HCT116 (cell line): Measurements from ENCODE around the gene PDE7B. TPM values are rescaled to one million over a fixed set of nuclear protein-coding genes. Genes with fewer than 3 reads are reported as not detected.

Experiments
- ATAC-seq: fragments of 200-7000 bp; cut with Tn5 transposase; 2 replicates; pipeline ENCODE4 v1.9.1; 2020; ENCODE audit warnings: mild to moderate bottlenecking, moderate library complexity
- BruUV-seq: library from RNA; stranded (reverse); fragments of 400-500 nt; replicated peaks from 2 replicates; lab custom pipeline; 2021; lab: Mats Ljungman, UMichigan
- CTCF ChIA-PET: fragments of 300-600 bp; sonication (Branson Sonifier 250); formaldehyde crosslinking; loops from one replicate; lab custom pipeline; 2021; ENCODE audit warnings: antibody characterized with exemption; lab: Charles Lee
- POLR2A ChIA-PET: fragments of 300-600, 350-600 bp; sonication (Branson Sonifier 250); formaldehyde crosslinking; loops from one replicate; lab custom pipeline; 2021; ENCODE audit warnings: antibody characterized with exemption; lab: Charles Lee
- RAD21 ChIA-PET, 2 experiments: fragments of 300-600 bp; sonication (Branson Sonifier 250); formaldehyde crosslinking; loops; one replicate each; lab custom pipeline; 2023; ENCODE audit warnings: low total read pairs in 2 of 2; ENCODE audit not compliant: uncharacterized antibody in 2 of 2, unreplicated experiment in 2 of 2, low non-redundant PET in 1 of 2; lab: Charles Lee
- DNase-seq: peaks from one replicate; pipeline ENCODE4 v3.0.0-alpha.2; 2010; ENCODE audit warnings: low read depth, low spot score
- H2AFZ ChIP-seq: fragments of 200-600 bp; shearing (Covaris generic), sonication (generic); 2 replicates; pipeline ENCODE4 v1.6.1; 2017; ENCODE audit warnings: low read depth, mixed run types, mixed read lengths, antibody characterized with exemption, low read length; ENCODE audit not compliant: poor library complexity, severe bottlenecking
- H3K27ac ChIP-seq: 2 replicates; pipeline ENCODE4 v1.5.1; 2012; ENCODE audit warnings: low read depth, low read length
- H3K27me3 ChIP-seq: fragments of 200-600 bp; sonication (generic); 2 replicates; pipeline ENCODE4 v1.6.1; 2016; ENCODE audit warnings: mixed run types, low read length, mixed read lengths; ENCODE audit not compliant: insufficient read depth
- H3K36me3 ChIP-seq, 2 experiments: fragments of 200-500 bp in 1 of 2; fragments of 200-600 bp in 1 of 2; sonication (Bioruptor generic) in 1 of 2; sonication (generic) in 1 of 2; 2 replicates each; pipeline versions ENCODE4 v1.5.1 to v1.6.1; 2014 to 2016; ENCODE audit warnings: low read length in 2 of 2, inconsistent platforms in 1 of 2, mixed read lengths in 1 of 2, mixed run types in 1 of 2; ENCODE audit not compliant: insufficient read depth in 2 of 2, control insufficient read depth in 1 of 2
- H3K4me1 ChIP-seq, 2 experiments: fragments of 200-600 bp in 1 of 2; sonication (generic) in 1 of 2; 2 replicates each; pipeline versions ENCODE4 v1.5.1 to v1.6.1; 2012 to 2017; ENCODE audit warnings: low read length in 2 of 2, inconsistent platforms in 1 of 2, mild to moderate bottlenecking in 1 of 2, mixed read lengths in 1 of 2, mixed run types in 1 of 2, moderate library complexity in 1 of 2; ENCODE audit not compliant: insufficient read depth in 2 of 2, control insufficient read depth in 1 of 2
- H3K4me2 ChIP-seq: fragments of 200-600 bp; sonication (generic); 2 replicates; pipeline ENCODE4 v1.6.1; 2017; ENCODE audit warnings: mixed run types, low read length, mixed read lengths
- H3K4me3 ChIP-seq, 2 experiments: fragments of 200-600 bp in 1 of 2; sonication (generic) in 1 of 2; replicated peaks in 1 of 2; 2 replicates each; pipeline ENCODE4 v1.5.1; 2011 to 2016; ENCODE audit warnings: low read length in 2 of 2, control low read depth in 1 of 2, low read depth in 1 of 2, mild to moderate bottlenecking in 1 of 2, mixed read lengths in 1 of 2, mixed run types in 1 of 2
- H3K79me2 ChIP-seq: fragments of 200-600 bp; sonication (generic); 2 replicates; pipeline ENCODE4 v1.6.1; 2017; ENCODE audit warnings: mild to moderate bottlenecking, mixed run types, low read length, moderate library complexity, mixed read lengths; ENCODE audit not compliant: insufficient read depth
- H3K9ac ChIP-seq: fragments of 200-600 bp; sonication (generic); 2 replicates; pipeline ENCODE4 v1.6.1; 2016; ENCODE audit warnings: low read length, mixed read lengths
- H3K9me2 ChIP-seq: fragments of 200-600 bp; sonication (generic), shearing (Covaris generic); 2 replicates; pipeline ENCODE4 v1.6.1; 2017; ENCODE audit warnings: mixed run types, mild to moderate bottlenecking, moderate library complexity; ENCODE audit not compliant: insufficient read depth
- H3K9me3 ChIP-seq, 2 experiments: fragments of 200-500 bp in 1 of 2; fragments of 200-600 bp in 1 of 2; sonication (Bioruptor generic) in 1 of 2; sonication (generic) in 1 of 2; 2 replicates each; pipeline ENCODE4 v1.6.1; 2014 to 2017; ENCODE audit warnings: low read length in 2 of 2, mixed read lengths in 2 of 2, inconsistent platforms in 1 of 2, low read depth in 1 of 2, mild to moderate bottlenecking in 1 of 2, mixed run types in 1 of 2, moderate library complexity in 1 of 2; ENCODE audit not compliant: control insufficient read depth in 1 of 2, insufficient read depth in 1 of 2
- H4K20me1 ChIP-seq: fragments of 200-600 bp; sonication (generic), shearing (Covaris generic); 2 replicates; pipeline ENCODE4 v1.6.1; 2017; ENCODE audit warnings: mixed run types, mild to moderate bottlenecking, moderate library complexity; ENCODE audit not compliant: insufficient read depth
- EGR1 ChIP-seq: IDR thresholded peaks from 2 replicates; pipeline ENCODE4 v1.6.1; 2012; ENCODE audit warnings: low read depth
- ELF1 ChIP-seq: IDR thresholded peaks from 2 replicates; pipeline ENCODE4 v1.6.1; 2012; ENCODE audit warnings: low read depth, borderline replicate concordance
- EZH2 ChIP-seq: fragments of 200-600 bp; sonication (generic); IDR thresholded peaks from 2 replicates; pipeline ENCODE4 v1.6.1; 2017; ENCODE audit warnings: antibody characterized with exemption, mixed run types
- RAD21 ChIP-seq: IDR thresholded peaks from 2 replicates; pipeline ENCODE4 v1.6.1; 2012; ENCODE audit warnings: low read depth, mild to moderate bottlenecking
- TCF7L2 ChIP-seq: IDR thresholded peaks from 2 replicates; pipeline ENCODE4 v1.7.0; 2011; ENCODE audit warnings: borderline replicate concordance, inconsistent platforms; ENCODE audit not compliant: insufficient read depth, insufficient read length; ENCODE audit errors: extremely low read depth
- ZNF274 ChIP-seq: fragments of 200-500 bp; sonication (Bioruptor generic); IDR thresholded peaks from 2 replicates; pipeline ENCODE4 v1.6.1; 2014; ENCODE audit warnings: mild to moderate bottlenecking, low read depth, low read length, inconsistent platforms
- intact Hi-C: fragments of 100-400 bp; cut with micrococcal nuclease; formaldehyde crosslinking; loops from 2 replicates; pipeline ENCODE4 v1.10.0; 2022
- total RNA-seq: library from RNA; stranded (reverse); gene quantifications from one replicate; pipeline ENCODE4 v1.2.1, GENCODE V29; 2021; ENCODE audit not compliant: unreplicated experiment

Gene PDE7B
- total RNA-seq, 1 experiment from 2014 or later, result 0.61 TPM

GRCh38 chr6:135815216-135815615, 36.3 kb upstream of the PDE7B start:
- Histone ChIP-seq H3K4me3 (no peak overlapping the region), H3K9ac (no peak overlapping the region), H3K27me3 (no peaks in the 10 kb centered on the region), H3K9me2 (no peaks in the 10 kb centered on the region; the same call in 1 of the 2 replicates), H3K27ac (no peak overlapping the region), H3K4me2 (no peak overlapping the region), H2AFZ (no peak overlapping the region), H3K79me2 (no peaks in the 10 kb centered on the region), H3K36me3 (no peaks in the 10 kb centered on the region), H4K20me1 (no peaks in the 10 kb centered on the region), H3K9me3 (no peaks in the 10 kb centered on the region), H3K4me1 (peaks cover 0 to 6% of the 10 kb centered on the region in 2 experiments; a peak in 1 of 4 replicates)
- CTCF ChIA-PET, result no interaction called here
- ATAC-seq (no peak), DNase-seq (no peak)
- intact Hi-C loops, result no loop called here
- TF ChIP-seq RAD21, result no peak
- TF ChIP-seq ZNF274, result no peak
- RAD21 ChIA-PET, result no interaction called here
- POLR2A ChIA-PET, result no interaction called here
- no TSS peak for BruUV-seq

GRCh38 chr6:135817035-135817434, 34.5 kb upstream of the PDE7B start:
- no peaks in the 10 kb centered on the region; the same call in 1 of the 2 replicates for H3K9me2 ChIP-seq
- no peak overlapping the region for H3K9ac ChIP-seq
- H2AFZ ChIP-seq, result no peak overlapping the region
- ChIA-PET CTCF (no interaction called here), RAD21 (no interaction called here), POLR2A (no interaction called here)
- no peak overlapping the region for H3K4me3 ChIP-seq
- H4K20me1 ChIP-seq, result no peaks in the 10 kb centered on the region
- no peaks in the 10 kb centered on the region for H3K9me3 ChIP-seq
- H3K79me2 ChIP-seq, result no peaks in the 10 kb centered on the region
- no peaks in the 10 kb centered on the region for H3K27me3 ChIP-seq
- H3K4me2 ChIP-seq, result no peak overlapping the region
- DNase-seq (no peak), ATAC-seq (no peak)
- no peaks in the 10 kb centered on the region for H3K36me3 ChIP-seq
- peaks cover 0 to 4% of the 10 kb centered on the region in 2 experiments; a peak in 1 of 4 replicates for H3K4me1 ChIP-seq
- intact Hi-C loops, result no loop called here
- BruUV-seq, result no TSS peak
- H3K27ac ChIP-seq, result no peak overlapping the region
- TF ChIP-seq ZNF274, result no peak
- no peak for TF ChIP-seq TCF7L2
- TF ChIP-seq EZH2, result no peak
- TF ChIP-seq EGR1, result no peak
- TF ChIP-seq ELF1, result no peak
